ENCODE data around the gene MERTK.
A peak's percentile ranks its signal among the peaks of the same experiment; 100 is the strongest.
"Not testable (repeated sequence)": the region's sequence is repeated elsewhere in the genome, so short reads cannot be mapped to it uniquely, and the experiment has no call there.

The MERTK gene

GRCh38 chr2:111946294-111947114 is 48.1 kb downstream of the MERTK start:
- DNase-seq: peak; percentile 87

GRCh38 chr2:111947219-111947618 is 48.8 kb downstream of the MERTK start:
- DNase-seq: no peak

GRCh38 chr2:111948832-111949231 is 50.4 kb downstream of the MERTK start:
- DNase-seq: no peak

GRCh38 chr2:111950236-111950635 is 51.8 kb downstream of the MERTK start:
- no peak for DNase-seq

- peak; percentile 20 for DNase-seq
Observed at GRCh38 chr2:111951486-111951885, 53.1 kb downstream of the MERTK start.

GRCh38 chr2:111952871-111953452 is 54.6 kb downstream of the MERTK start:
- no peak for DNase-seq

- no peak for DNase-seq
Observed at GRCh38 chr2:111954602-111955332, 56.4 kb downstream of the MERTK start.

GRCh38 chr2:111957872-111958354 is 59.5 kb downstream of the MERTK start:
- no peak for DNase-seq

- no peak for DNase-seq
Observed at GRCh38 chr2:111958901-111959300, 60.5 kb downstream of the MERTK start.

- DNase-seq: no peak
Observed at GRCh38 chr2:111961663-111962062, 63.3 kb downstream of the MERTK start.

- DNase-seq: not testable (repeated sequence)
Observed at GRCh38 chr2:111963086-111963485, 64.7 kb downstream of the MERTK start.

- not testable (repeated sequence) for DNase-seq
Observed at GRCh38 chr2:111963508-111963907, 65.1 kb downstream of the MERTK start.

- DNase-seq: no peak
Observed at GRCh38 chr2:111965062-111965461, 66.7 kb downstream of the MERTK start.

- no peak for DNase-seq
Observed at GRCh38 chr2:111966241-111966640, 67.8 kb downstream of the MERTK start.

GRCh38 chr2:111967018-111967417 is 68.6 kb downstream of the MERTK start:
- DNase-seq: no peak

GRCh38 chr2:111970453-111970852 is 72.0 kb downstream of the MERTK start:
- DNase-seq: no peak

- DNase-seq: no peak
Observed at GRCh38 chr2:111972955-111973565, 74.7 kb downstream of the MERTK start.

GRCh38 chr2:111973701-111974100 is 75.3 kb downstream of the MERTK start:
- DNase-seq: no peak

- peak; percentile 94 for DNase-seq
Observed at GRCh38 chr2:111975053-111975552, 76.7 kb downstream of the MERTK start.

GRCh38 chr2:111975819-111976218 is 77.4 kb downstream of the MERTK start:
- no peak for DNase-seq

GRCh38 chr2:111977240-111977639 is 78.8 kb downstream of the MERTK start:
- no peak for DNase-seq

- no peak for DNase-seq
Observed at GRCh38 chr2:111978452-111979170, 80.2 kb downstream of the MERTK start.

All from fibroblast of skin of abdomen (primary cell).